ENCODE data around the gene ZNF500.

The ZNF500 gene

DNA sequence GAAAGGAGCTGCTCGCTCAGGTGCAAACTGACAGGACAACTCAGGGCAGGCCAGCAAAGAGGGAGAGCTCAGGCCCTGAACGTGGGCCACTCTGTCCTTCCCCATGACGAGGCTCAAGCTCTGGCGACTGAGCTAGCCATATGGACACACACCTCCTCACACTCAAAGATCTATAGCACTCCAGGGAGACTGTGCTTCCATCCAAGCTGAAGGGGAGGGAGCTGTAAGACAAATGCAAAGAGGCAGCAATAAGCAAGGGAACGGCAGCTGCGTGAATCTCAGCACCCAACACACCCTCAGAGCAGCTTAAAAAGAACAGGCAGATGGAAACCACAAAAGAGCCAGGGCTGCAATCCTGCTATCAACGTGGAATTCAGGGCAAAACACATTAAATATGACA is 60.1 kb downstream of the ZNF500 start:
- Histone ChIP-seq H3K9me3 (ENCODE audit: control extremely low read depth in 1 of 5, control insufficient read depth in 4 of 5, insufficient read depth in 2 of 5, low read depth in 1 of 5, low read length in 4 of 5) (no peaks in the 10 kb centered on the region), H3K4me1 (ENCODE audit: control extremely low read depth in 1 of 4, control insufficient read depth in 4 of 4, insufficient read depth in 4 of 4, low read length in 3 of 4) (peaks cover 0 to 8% (median 4%) of the 10 kb centered on the region in 4 experiments), H3K27me3 (replicated peaks in 2 of 5; ENCODE audit: control insufficient read depth in 4 of 5, insufficient read depth in 5 of 5, low read length in 4 of 5) (no peaks in the 10 kb centered on the region), H3K27ac (ENCODE audit: insufficient read depth in 1 of 2, low read depth in 1 of 2, low read length in 2 of 2, poor library complexity in 1 of 2, severe bottlenecking in 2 of 2) (no peak overlapping the region), H3K36me3 (ENCODE audit: control insufficient read depth in 4 of 4, insufficient read depth in 4 of 4, low read length in 3 of 4) (peaks cover 12 to 44% (median 25%) of the 10 kb centered on the region in 4 experiments), H3K4me3 (ENCODE audit: control insufficient read depth in 1 of 7, extremely low read depth in 1 of 7, insufficient read depth in 4 of 7, low read depth in 2 of 7, low read length in 6 of 7) (no peak overlapping the region)
- WGBS (ENCODE audit: insufficient coverage) = 100% methylated on average over 4 of the region's 7 CpGs
- CTCF ChIA-PET = interaction anchor here (0.6 to 1.5 kb wide), 3 partner anchors 11 to 157 kb away, joined by 3 to 5 read pairs (median 4); no protein-coding TSS in a partner anchor
- POLR2A ChIA-PET = no interaction called here
- no peak for DNase-seq

DNA sequence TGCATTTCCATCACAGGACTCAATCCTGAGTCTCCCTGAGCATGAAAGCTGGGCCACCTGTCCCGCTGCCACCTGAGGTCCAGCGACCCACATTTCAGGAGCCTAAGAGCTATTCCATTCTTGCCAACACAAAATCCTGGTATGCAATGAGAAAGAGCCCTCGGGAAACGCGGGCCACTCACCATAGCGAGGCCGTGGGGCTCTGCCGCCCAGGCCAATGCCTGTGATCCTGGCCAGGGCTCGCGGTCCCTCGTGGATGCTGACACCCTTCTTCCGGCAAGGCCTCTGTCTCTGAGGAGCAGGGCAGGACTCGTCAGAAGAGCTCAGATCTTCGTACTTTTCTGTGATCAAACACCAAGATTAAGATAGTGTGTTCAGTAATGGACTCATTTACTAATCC is 62.0 kb downstream of the ZNF500 start:
- H3K27ac ChIP-seq (ENCODE audit: insufficient read depth in 1 of 2, low read depth in 1 of 2, low read length in 2 of 2, poor library complexity in 1 of 2, severe bottlenecking in 2 of 2) = no peak overlapping the region
- POLR2A ChIA-PET = no interaction called here

DNA sequence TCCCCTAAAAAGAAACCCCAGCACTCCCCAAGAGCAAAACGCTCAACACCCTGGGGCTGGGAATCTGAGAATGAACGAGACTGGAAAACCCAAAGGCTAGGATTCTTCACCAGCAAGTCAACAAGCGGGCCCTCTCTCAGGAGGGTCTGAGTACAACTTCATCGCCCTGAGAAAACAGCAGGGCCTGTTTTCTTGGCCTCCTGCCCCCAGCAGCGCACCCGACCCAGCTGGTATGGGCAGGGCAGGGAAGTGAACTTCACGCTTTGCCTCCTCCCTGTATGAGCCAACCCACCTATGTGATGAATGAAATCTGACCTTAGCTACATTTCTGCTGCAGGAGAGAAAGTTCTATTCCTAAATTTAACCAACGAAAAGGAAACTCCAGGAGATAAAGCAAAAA is 62.5 kb downstream of the ZNF500 start:
- peaks cover 12 to 54% (median 35%) of the 10 kb centered on the region in 4 experiments for H3K36me3 ChIP-seq (ENCODE audit: control insufficient read depth in 4 of 4, insufficient read depth in 4 of 4, low read length in 3 of 4)
- no peaks in the 10 kb centered on the region for H3K9me3 ChIP-seq (ENCODE audit: control extremely low read depth in 1 of 5, control insufficient read depth in 4 of 5, insufficient read depth in 2 of 5, low read depth in 1 of 5, low read length in 4 of 5)
- no peaks in the 10 kb centered on the region for H3K27me3 ChIP-seq (replicated peaks in 2 of 5; ENCODE audit: control insufficient read depth in 4 of 5, insufficient read depth in 5 of 5, low read length in 4 of 5)
- no peak overlapping the region for H3K27ac ChIP-seq (ENCODE audit: insufficient read depth in 1 of 2, low read depth in 1 of 2, low read length in 2 of 2, poor library complexity in 1 of 2, severe bottlenecking in 2 of 2)
- no peak overlapping the region for H3K4me3 ChIP-seq (ENCODE audit: control insufficient read depth in 1 of 7, extremely low read depth in 1 of 7, insufficient read depth in 4 of 7, low read depth in 2 of 7, low read length in 6 of 7)
- POLR2A ChIA-PET = no interaction called here
- peaks cover 0 to 8% (median 4%) of the 10 kb centered on the region in 4 experiments for H3K4me1 ChIP-seq (ENCODE audit: control extremely low read depth in 1 of 4, control insufficient read depth in 4 of 4, insufficient read depth in 4 of 4, low read length in 3 of 4)
- 86% methylated on average over 7 of the region's 8 CpGs for WGBS (ENCODE audit: insufficient coverage)
- DNase-seq = no peak
- CTCF ChIA-PET = interaction anchor here (1.5 to 1.6 kb wide), 2 partner anchors 9 to 16 kb away, joined by 5 to 7 read pairs; no protein-coding TSS in a partner anchor

More for the DNA sequence above, 62.0 kb downstream of the ZNF500 start:
- WGBS (ENCODE audit: insufficient coverage) = 97% methylated on average over 14 of the region's 14 CpGs
- no peaks in the 10 kb centered on the region for H3K9me3 ChIP-seq (ENCODE audit: control extremely low read depth in 1 of 5, control insufficient read depth in 4 of 5, insufficient read depth in 2 of 5, low read depth in 1 of 5, low read length in 4 of 5)
- no peak for DNase-seq
- H3K4me3 ChIP-seq (ENCODE audit: control insufficient read depth in 1 of 7, extremely low read depth in 1 of 7, insufficient read depth in 4 of 7, low read depth in 2 of 7, low read length in 6 of 7) = no peak overlapping the region
- no peaks in the 10 kb centered on the region for H3K27me3 ChIP-seq (replicated peaks in 2 of 5; ENCODE audit: control insufficient read depth in 4 of 5, insufficient read depth in 5 of 5, low read length in 4 of 5)
- peaks cover 12 to 54% (median 35%) of the 10 kb centered on the region in 4 experiments for H3K36me3 ChIP-seq (ENCODE audit: control insufficient read depth in 4 of 4, insufficient read depth in 4 of 4, low read length in 3 of 4)
- peaks cover 0 to 8% (median 4%) of the 10 kb centered on the region in 4 experiments for H3K4me1 ChIP-seq (ENCODE audit: control extremely low read depth in 1 of 4, control insufficient read depth in 4 of 4, insufficient read depth in 4 of 4, low read length in 3 of 4)
- CTCF ChIA-PET = interaction anchor here (0.6 to 1.6 kb wide), 2 partner anchors 10 to 245 kb away, joined by 4 to 7 read pairs; no protein-coding TSS in a partner anchor

DNA sequence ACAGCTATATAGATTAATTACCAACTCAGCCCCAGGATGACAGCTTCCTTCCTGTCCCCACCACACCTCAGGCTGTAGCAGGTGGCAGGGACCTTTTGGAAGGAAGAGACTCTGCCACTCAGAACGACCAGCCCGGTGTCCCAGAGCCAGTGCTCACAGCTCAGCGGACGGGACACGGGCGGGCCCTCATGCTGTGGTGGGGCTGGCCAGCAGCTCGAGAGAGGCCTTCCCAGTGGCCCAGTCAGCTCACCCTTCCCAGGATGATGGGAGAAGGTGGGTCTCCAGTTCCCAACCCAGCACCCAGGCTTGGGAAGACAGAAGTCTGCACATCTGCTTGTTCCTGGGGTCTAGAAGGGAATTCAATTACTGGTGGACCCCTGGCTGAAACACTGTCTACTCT is 63.1 kb downstream of the ZNF500 start:
- peaks cover 0 to 8% (median 4%) of the 10 kb centered on the region in 4 experiments for H3K4me1 ChIP-seq (ENCODE audit: control extremely low read depth in 1 of 4, control insufficient read depth in 4 of 4, insufficient read depth in 4 of 4, low read length in 3 of 4)
- H3K36me3 ChIP-seq (ENCODE audit: control insufficient read depth in 4 of 4, insufficient read depth in 4 of 4, low read length in 3 of 4) = peaks cover 10 to 58% (median 41%) of the 10 kb centered on the region in 4 experiments
- no peak overlapping the region for H3K4me3 ChIP-seq (ENCODE audit: control insufficient read depth in 1 of 7, extremely low read depth in 1 of 7, insufficient read depth in 4 of 7, low read depth in 2 of 7, low read length in 6 of 7)
- no peak overlapping the region for H3K27ac ChIP-seq (ENCODE audit: insufficient read depth in 1 of 2, low read depth in 1 of 2, low read length in 2 of 2, poor library complexity in 1 of 2, severe bottlenecking in 2 of 2)
- 64% methylated on average over 7 of the region's 7 CpGs for WGBS (ENCODE audit: insufficient coverage)
- ChIA-PET POLR2A (interaction anchor here (0.8 kb wide), 1 partner anchor 9 kb away, joined by 3 read pairs; no protein-coding TSS in a partner anchor), CTCF (interaction anchor here (1.5 kb wide), 1 partner anchor 17 kb away, joined by 5 read pairs; no protein-coding TSS in a partner anchor)
- no peaks in the 10 kb centered on the region for H3K9me3 ChIP-seq (ENCODE audit: control extremely low read depth in 1 of 5, control insufficient read depth in 4 of 5, insufficient read depth in 2 of 5, low read depth in 1 of 5, low read length in 4 of 5)
- H3K27me3 ChIP-seq (replicated peaks in 2 of 5; ENCODE audit: control insufficient read depth in 4 of 5, insufficient read depth in 5 of 5, low read length in 4 of 5) = no peaks in the 10 kb centered on the region
- peak in 2 of 3 donors; percentile 19 to 28 for DNase-seq

DNA sequence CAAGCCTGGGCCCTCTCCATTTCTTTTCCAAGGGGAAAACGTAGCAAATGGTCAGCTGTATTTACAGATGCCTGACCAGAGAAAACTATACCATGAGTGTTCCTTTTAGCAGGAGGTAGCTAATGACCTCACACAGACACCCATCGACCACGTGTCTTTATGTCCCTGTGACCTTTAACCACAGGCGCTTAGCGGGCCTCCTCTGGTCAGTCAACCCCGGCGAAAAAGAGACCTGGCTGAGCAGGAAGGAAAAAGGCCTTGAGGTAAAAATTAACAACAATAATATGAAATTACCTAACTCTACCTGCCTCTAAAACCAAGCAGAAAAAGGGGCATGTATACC is 64.5 kb downstream of the ZNF500 start:
- CTCF ChIA-PET = interaction anchor here (0.5 kb wide), 1 partner anchor 83 kb away, joined by 3 read pairs; no protein-coding TSS in a partner anchor
- H3K36me3 ChIP-seq (ENCODE audit: control insufficient read depth in 4 of 4, insufficient read depth in 4 of 4, low read length in 3 of 4) = peaks cover 10 to 71% (median 52%) of the 10 kb centered on the region in 4 experiments

DNA sequence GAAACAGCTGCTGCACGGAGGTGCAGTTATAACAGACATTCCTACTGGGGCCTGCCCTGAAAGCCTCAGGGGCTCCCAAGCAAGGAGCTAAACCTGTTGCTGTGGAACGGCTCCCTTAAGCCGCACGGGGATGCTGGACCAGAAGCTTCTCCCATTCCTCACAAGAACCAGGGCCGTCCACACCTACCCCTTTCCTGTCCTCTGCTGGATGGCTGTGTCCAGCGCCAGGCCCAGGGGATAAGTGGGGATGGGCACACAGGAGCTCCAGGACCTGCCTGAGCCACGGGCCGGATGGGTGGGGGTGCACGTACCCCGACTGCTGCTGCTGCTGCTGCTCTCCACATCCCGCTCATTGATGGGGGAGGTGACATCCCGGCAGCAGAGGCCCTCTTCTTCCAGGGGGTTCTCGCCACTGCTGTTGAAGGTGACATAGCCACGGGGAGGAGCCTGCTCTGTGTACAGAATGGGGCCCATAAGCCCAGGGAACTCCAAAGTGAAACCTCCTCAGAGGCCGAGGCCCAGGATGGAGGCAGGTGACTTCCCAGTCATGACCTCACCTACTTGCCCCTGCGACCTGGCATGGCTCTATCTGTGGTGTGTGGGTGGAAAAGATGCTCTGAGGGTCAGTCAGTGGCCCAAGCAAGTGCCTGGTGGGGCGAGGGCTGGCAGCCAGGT is 65.0 kb downstream of the ZNF500 start:
- Histone ChIP-seq H3K27me3 (replicated peaks in 2 of 5; ENCODE audit: control insufficient read depth in 4 of 5, insufficient read depth in 5 of 5, low read length in 4 of 5) (no peaks in the 10 kb centered on the region), H3K36me3 (ENCODE audit: control insufficient read depth in 4 of 4, insufficient read depth in 4 of 4, low read length in 3 of 4) (peaks cover 9 to 74% (median 54%) of the 10 kb centered on the region in 4 experiments), H3K27ac (ENCODE audit: insufficient read depth in 1 of 2, low read depth in 1 of 2, low read length in 2 of 2, poor library complexity in 1 of 2, severe bottlenecking in 2 of 2) (no peak overlapping the region), H3K9me3 (ENCODE audit: control extremely low read depth in 1 of 5, control insufficient read depth in 4 of 5, insufficient read depth in 2 of 5, low read depth in 1 of 5, low read length in 4 of 5) (no peaks in the 10 kb centered on the region), H3K4me1 (ENCODE audit: control extremely low read depth in 1 of 4, control insufficient read depth in 4 of 4, insufficient read depth in 4 of 4, low read length in 3 of 4) (peaks cover 0 to 8% (median 4%) of the 10 kb centered on the region in 4 experiments), H3K4me3 (ENCODE audit: control insufficient read depth in 1 of 7, extremely low read depth in 1 of 7, insufficient read depth in 4 of 7, low read depth in 2 of 7, low read length in 6 of 7) (no peak overlapping the region)
- ChIA-PET CTCF (interaction anchor here (0.5 kb wide), 1 partner anchor 84 kb away, joined by 3 read pairs; no protein-coding TSS in a partner anchor), POLR2A (no interaction called here)
- 93% methylated on average over 9 of the region's 17 CpGs for WGBS (ENCODE audit: insufficient coverage)
- no peak for DNase-seq

More for the DNA sequence above, 64.5 kb downstream of the ZNF500 start:
- H3K9me3 ChIP-seq (ENCODE audit: control extremely low read depth in 1 of 5, control insufficient read depth in 4 of 5, insufficient read depth in 2 of 5, low read depth in 1 of 5, low read length in 4 of 5) = no peaks in the 10 kb centered on the region
- H3K27ac ChIP-seq (ENCODE audit: insufficient read depth in 1 of 2, low read depth in 1 of 2, low read length in 2 of 2, poor library complexity in 1 of 2, severe bottlenecking in 2 of 2) = no peak overlapping the region
- H3K27me3 ChIP-seq (replicated peaks in 2 of 5; ENCODE audit: control insufficient read depth in 4 of 5, insufficient read depth in 5 of 5, low read length in 4 of 5) = no peaks in the 10 kb centered on the region
- POLR2A ChIA-PET = no interaction called here
- WGBS (ENCODE audit: insufficient coverage) = 100% methylated on average over 1 of the region's 7 CpGs
- H3K4me3 ChIP-seq (ENCODE audit: control insufficient read depth in 1 of 7, extremely low read depth in 1 of 7, insufficient read depth in 4 of 7, low read depth in 2 of 7, low read length in 6 of 7) = no peak overlapping the region
- peaks cover 0 to 8% (median 4%) of the 10 kb centered on the region in 4 experiments for H3K4me1 ChIP-seq (ENCODE audit: control extremely low read depth in 1 of 4, control insufficient read depth in 4 of 4, insufficient read depth in 4 of 4, low read length in 3 of 4)
- DNase-seq = no peak

All from common myeloid progenitor, CD34-positive (primary cell).